Kidney (tissue), 14 donors: Measurements from ENCODE around the gene ECSCR. TPM values are rescaled to one million over a fixed set of nuclear protein-coding genes. Genes with fewer than 3 reads are reported as not detected.
"Not testable (repeated sequence)": the region's sequence is repeated elsewhere in the genome, so short reads cannot be mapped to it uniquely, and the experiment has no call there.

Experiments
- DNase-seq, 5 donors: peaks; one replicate each; pipeline ENCODE4 v3.0.0-alpha.2; 2013 to 2020
- FAIRE-seq: peaks from 2 replicates; lab custom pipeline; 2012; peaks lifted over from hg19 to GRCh38; lab: Jason Lieb, UNC
- H3K27ac ChIP-seq, 2 donors: one replicate each; pipeline ENCODE4 v1.7.0; 2013; ENCODE audit warnings: low read depth in 2 of 2, low read length in 2 of 2, inconsistent platforms in 1 of 2
- H3K27me3 ChIP-seq: one replicate; pipeline ENCODE4 v1.7.1; 2013; ENCODE audit warnings: low read length, inconsistent platforms; ENCODE audit not compliant: control insufficient read depth, insufficient read depth
- H3K36me3 ChIP-seq, 3 donors: one replicate each; pipeline versions ENCODE4 v1.7.0 to v1.7.1; 2013; ENCODE audit warnings: low read length in 3 of 3, control low read depth in 1 of 3, inconsistent platforms in 1 of 3; ENCODE audit not compliant: insufficient read depth in 3 of 3, control insufficient read depth in 2 of 3
- H3K4me1 ChIP-seq, 3 donors: one replicate each; pipeline versions ENCODE4 v1.7.0 to v1.7.1; 2013; ENCODE audit warnings: low read length in 3 of 3, inconsistent platforms in 1 of 3, low read depth in 1 of 3; ENCODE audit not compliant: control insufficient read depth in 2 of 3, insufficient read depth in 2 of 3
- H3K4me3 ChIP-seq, 3 donors: one replicate each; pipeline versions ENCODE4 v1.7.0 to v1.8.1; 2013; ENCODE audit warnings: low read length in 3 of 3, control low read depth in 1 of 3, inconsistent platforms in 1 of 3
- H3K9ac ChIP-seq, 3 donors: one replicate each; pipeline versions ENCODE4 v1.7.0 to v1.7.1; 2013; ENCODE audit warnings: low read length in 3 of 3, control low read depth in 1 of 3, inconsistent platforms in 1 of 3
- H3K9me3 ChIP-seq, 3 donors: one replicate each; pipeline versions ENCODE4 v1.7.0 to v1.7.1; 2013; ENCODE audit warnings: low read length in 3 of 3, control low read depth in 1 of 3, inconsistent platforms in 1 of 3; ENCODE audit not compliant: control insufficient read depth in 2 of 3, insufficient read depth in 1 of 3
- intact Hi-C: fragments of 100-400 bp; cut with DNase I; formaldehyde crosslinking; loops from one replicate; pipeline ENCODE4 v1.11.1; 2022
- polyA plus RNA-seq: library from polyadenylated mRNA; stranded (reverse); fragments of 350-450 nt; fragmentation: Illumina TruSeq; extraction: RNeasy Lipid Tissue Mini Kit (QIAGEN cat#74804); gene quantifications from one replicate; pipeline ENCODE4 v1.2.3, GENCODE V29; 2014; ENCODE audit warnings: low read depth, low replicate concordance; ENCODE audit not compliant: insufficient read depth
- total RNA-seq: library from RNA; stranded (reverse); fragmentation: NEBNext Ultra II Directional; extraction: Animal tissue kit (Norgen Biotek cat#: 25700); gene quantifications from one replicate; pipeline ENCODE4 v1.2.1, GENCODE V29; 2021
- TF ChIP-seq, protein P1 (sequence below): IDR thresholded peaks from 3 replicates; pipeline ENCODE4 v1.5.1; 2012; ENCODE audit warnings: mild to moderate bottlenecking, moderate library complexity, borderline replicate concordance; ENCODE audit not compliant: insufficient read depth; ENCODE audit errors: extremely low read depth
- donor health status: control.
- donor health status: control.
- donor health status: control.
- donor health status: control.
- donor health status: control.
- donor health status: DM: yes; HTN: yes; CAD: no.
- donor health status: Normal renal cell carcinoma (clear cell type).

Gene ECSCR
- total and polyA plus RNA-seq, 2 donors from 2014 or later = 31.9 to 34.9 TPM

DNA sequence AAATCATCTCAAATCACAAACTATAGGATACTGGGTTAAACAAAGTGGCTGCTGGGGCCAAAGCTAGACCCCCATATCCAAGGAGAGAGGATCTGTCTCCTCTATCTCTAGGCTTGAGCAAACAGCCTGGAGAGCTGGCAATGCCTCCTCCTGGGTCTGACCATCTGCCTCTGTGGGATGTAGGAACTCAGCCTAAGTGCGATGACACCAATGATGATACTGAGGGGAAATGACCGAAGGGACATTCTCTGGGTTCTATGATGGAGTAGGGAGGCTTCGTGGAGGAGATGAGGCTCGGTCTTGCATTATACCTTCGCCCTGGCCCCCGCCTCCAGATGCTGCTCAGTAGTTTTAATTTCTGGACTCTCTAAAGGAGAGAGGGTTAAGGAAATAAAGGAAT lies 49.4 kb downstream of the ECSCR start:
- no peak overlapping the region for H3K4me3 ChIP-seq
- no peaks in the 10 kb centered on the region for H3K9me3 ChIP-seq
- no peaks in the 10 kb centered on the region for H3K27me3 ChIP-seq
- H3K4me1 ChIP-seq = peaks cover 0 to 38% (median 23%) of the 10 kb centered on the region in 3 donors
- no peak for FAIRE-seq
- H3K27ac ChIP-seq = no peak overlapping the region
- TF ChIP-seq, protein P1, sequence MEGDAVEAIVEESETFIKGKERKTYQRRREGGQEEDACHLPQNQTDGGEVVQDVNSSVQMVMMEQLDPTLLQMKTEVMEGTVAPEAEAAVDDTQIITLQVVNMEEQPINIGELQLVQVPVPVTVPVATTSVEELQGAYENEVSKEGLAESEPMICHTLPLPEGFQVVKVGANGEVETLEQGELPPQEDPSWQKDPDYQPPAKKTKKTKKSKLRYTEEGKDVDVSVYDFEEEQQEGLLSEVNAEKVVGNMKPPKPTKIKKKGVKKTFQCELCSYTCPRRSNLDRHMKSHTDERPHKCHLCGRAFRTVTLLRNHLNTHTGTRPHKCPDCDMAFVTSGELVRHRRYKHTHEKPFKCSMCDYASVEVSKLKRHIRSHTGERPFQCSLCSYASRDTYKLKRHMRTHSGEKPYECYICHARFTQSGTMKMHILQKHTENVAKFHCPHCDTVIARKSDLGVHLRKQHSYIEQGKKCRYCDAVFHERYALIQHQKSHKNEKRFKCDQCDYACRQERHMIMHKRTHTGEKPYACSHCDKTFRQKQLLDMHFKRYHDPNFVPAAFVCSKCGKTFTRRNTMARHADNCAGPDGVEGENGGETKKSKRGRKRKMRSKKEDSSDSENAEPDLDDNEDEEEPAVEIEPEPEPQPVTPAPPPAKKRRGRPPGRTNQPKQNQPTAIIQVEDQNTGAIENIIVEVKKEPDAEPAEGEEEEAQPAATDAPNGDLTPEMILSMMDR = no peak
- intact Hi-C loops = no loop called here
- H3K9ac ChIP-seq = no peak overlapping the region
- no peaks in the 10 kb centered on the region for H3K36me3 ChIP-seq
- DNase-seq = no peak

DNA sequence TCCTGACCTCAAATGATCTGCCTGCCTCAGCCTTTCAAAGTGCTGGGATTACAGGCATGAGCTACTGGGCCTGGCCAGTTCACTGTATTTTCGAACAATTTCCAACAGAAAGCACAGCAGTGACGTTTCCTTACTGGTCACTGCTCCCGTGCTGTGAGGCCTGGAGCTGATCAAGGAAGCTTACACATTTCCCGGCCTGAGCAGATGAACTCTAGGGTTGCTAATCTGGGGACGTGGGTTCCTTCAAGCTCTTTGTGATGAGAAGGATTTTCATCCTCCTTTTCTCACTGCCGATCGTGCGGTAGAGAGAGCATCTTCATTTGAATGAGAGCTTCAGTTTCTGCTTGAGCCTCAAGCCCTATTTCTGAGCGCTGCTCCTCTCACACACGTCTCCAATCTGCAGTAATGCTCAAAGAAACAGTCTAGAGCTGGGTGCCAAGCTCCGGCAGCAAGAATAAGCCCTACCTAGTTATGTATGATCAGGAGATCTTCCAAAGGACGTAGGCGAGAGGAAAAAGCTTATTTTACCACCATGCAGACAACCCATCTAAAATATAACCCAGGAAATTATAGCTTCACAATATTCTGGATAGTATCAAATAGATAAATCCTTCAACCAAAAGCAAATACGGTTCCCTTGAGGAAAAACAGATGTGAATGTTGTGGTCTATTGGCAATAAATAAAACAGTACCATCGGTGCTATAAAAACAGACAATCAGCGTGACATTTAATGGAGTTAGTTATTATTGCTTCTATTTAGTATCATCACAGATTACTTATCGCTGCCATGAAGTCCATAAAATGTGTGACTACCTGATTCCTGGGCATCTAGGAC lies 51.3 kb downstream of the ECSCR start:
- H3K9ac ChIP-seq = no peak overlapping the region
- H3K27ac ChIP-seq = no peak overlapping the region

DNA sequence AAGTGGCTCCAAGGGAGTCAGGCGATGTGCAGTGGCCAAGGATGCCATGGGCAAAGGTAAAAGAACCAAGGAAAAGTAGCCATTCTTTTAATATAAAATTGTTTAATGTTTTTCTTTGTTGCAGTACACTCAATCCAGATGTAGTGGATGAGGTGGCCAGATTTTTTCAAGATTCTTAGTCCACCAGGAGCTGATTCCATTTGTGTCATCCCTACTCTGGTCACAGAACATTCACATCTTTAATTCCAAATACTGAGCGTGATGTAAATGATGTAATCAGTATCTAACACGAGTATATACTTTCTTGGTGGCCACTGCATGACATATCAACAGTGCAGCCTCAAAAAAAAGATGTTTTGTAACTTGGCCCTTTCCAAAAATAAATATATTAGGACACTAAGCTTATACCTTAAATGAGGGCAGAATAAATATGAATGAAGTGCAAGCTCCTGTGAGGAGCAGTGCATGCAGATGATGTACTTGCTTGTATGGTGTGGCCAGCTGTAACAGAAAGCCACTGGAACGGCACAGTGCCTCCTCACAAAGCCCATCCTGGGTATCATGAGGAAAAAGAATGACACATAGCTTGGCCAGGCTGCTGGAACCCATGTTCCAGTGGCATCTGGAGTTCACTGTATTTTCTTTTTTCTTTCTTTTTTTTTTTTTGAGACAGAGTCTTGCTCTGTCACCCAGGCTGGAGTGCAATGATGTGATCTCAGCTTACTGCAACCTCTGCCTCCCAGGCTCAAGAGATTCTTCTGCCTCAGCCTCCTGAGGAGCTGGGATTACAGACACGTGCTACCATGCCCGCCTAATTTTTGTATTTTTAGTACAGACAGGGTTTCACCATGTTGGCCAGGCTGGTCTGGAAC lies 52.2 kb downstream of the ECSCR start:
- no peaks in the 10 kb centered on the region for H3K36me3 ChIP-seq
- H3K9ac ChIP-seq = no peak overlapping the region
- TF ChIP-seq, protein P1 = no peak
- intact Hi-C loops = no loop called here
- no peak overlapping the region for H3K4me3 ChIP-seq
- no peak overlapping the region for H3K27ac ChIP-seq
- no peaks in the 10 kb centered on the region for H3K9me3 ChIP-seq
- H3K27me3 ChIP-seq = no peaks in the 10 kb centered on the region
- no peak for FAIRE-seq
- DNase-seq = no peak
- H3K4me1 ChIP-seq = peaks cover 0 to 30% (median 13%) of the 10 kb centered on the region in 3 donors

More for the DNA sequence above, 51.3 kb downstream of the ECSCR start:
- Histone ChIP-seq H3K4me3 (no peak overlapping the region), H3K4me1 (peaks cover 0 to 39% (median 16%) of the 10 kb centered on the region in 3 donors), H3K27me3 (no peaks in the 10 kb centered on the region), H3K36me3 (no peaks in the 10 kb centered on the region), H3K9me3 (no peaks in the 10 kb centered on the region)
- DNase-seq = no peak
- FAIRE-seq = no peak
- TF ChIP-seq, protein P1 = no peak
- intact Hi-C loops = no loop called here

DNA sequence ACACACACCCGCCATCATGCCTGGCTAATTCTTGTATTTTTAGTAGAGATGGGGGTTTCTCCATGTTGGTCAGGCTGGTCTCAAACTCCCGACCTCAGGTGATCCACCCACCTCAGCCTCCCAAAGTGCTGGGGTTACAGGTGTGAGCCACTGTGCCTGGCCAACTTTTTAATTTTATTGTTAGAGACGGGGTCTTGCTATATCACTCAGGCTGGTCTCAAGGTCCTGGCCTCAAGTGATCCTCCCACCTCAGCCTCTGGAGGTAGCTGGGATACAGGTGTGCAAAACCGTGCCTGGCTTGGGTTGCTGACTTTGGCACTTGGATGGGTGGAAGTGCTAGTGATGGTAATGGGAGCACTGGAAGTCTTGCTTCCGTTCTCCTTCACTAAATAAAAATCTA lies 53.4 kb downstream of the ECSCR start:
- H3K9ac ChIP-seq, H3K9me3 ChIP-seq, intact Hi-C loops, H3K4me3 ChIP-seq, H3K27me3 ChIP-seq, H3K27ac ChIP-seq, H3K36me3 ChIP-seq, DNase-seq, FAIRE-seq: not testable (repeated sequence)
- peaks cover 0 to 25% (median 9%) of the 10 kb centered on the region in 3 donors for H3K4me1 ChIP-seq
